RCC 7860 (cell line): ENCODE results near the gene STK32B.
A peak's percentile ranks its signal among the peaks of the same experiment; 100 is the strongest.

Experiments
- DNase-seq: peaks from one replicate; pipeline ENCODE4 v3.0.0-alpha.2; 2015; ENCODE audit warnings: low spot score
- FAIRE-seq: peaks from 2 replicates; lab custom pipeline; 2012; peaks lifted over from hg19 to GRCh38; lab: Jason Lieb, UNC

Gene STK32B

GRCh38 chr4:5120067-5120466 lies 68.8 kb downstream of the STK32B start:
- DNase-seq (no peak), FAIRE-seq (no peak)

- DNase-seq (no peak), FAIRE-seq (no peak)
These were observed 69.2 kb downstream of the STK32B start for GRCh38 chr4:5120468-5120867.

- FAIRE-seq (no peak), DNase-seq (no peak)
These were observed 70.8 kb downstream of the STK32B start for GRCh38 chr4:5122114-5122513.

- FAIRE-seq: no peak
- no peak for DNase-seq
These were observed 73.6 kb downstream of the STK32B start for GRCh38 chr4:5124876-5125275.

GRCh38 chr4:5125321-5125720 lies 74.0 kb downstream of the STK32B start:
- no peak for DNase-seq

GRCh38 chr4:5126231-5126630 lies 75.0 kb downstream of the STK32B start:
- DNase-seq: no peak
- FAIRE-seq: no peak

More at GRCh38 chr4:5125321-5125720, 74.0 kb downstream of the STK32B start:
- FAIRE-seq: no peak

DNA sequence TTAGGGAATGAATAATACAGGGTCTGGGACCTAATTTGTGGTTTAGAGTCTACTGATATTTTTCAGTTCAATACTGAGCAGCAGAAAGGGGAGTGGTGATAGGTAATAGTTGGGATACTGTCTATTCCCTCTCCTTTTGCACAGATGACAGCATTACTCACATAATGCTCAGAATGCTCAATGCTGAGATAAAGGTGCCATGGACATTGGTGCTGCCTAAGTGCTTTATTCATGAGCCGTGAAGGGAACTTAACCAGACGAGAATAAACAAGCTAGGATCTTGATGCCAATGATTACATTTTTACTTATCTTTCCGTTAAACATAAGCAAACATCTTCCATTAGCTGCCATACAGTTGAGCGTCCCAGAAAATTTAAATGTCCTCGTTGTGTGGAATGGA lies 75.6 kb downstream of the STK32B start:
- no peak for FAIRE-seq
- no peak for DNase-seq

GRCh38 chr4:5127556-5127955 lies 76.3 kb downstream of the STK32B start:
- DNase-seq (no peak), FAIRE-seq (no peak)

DNA sequence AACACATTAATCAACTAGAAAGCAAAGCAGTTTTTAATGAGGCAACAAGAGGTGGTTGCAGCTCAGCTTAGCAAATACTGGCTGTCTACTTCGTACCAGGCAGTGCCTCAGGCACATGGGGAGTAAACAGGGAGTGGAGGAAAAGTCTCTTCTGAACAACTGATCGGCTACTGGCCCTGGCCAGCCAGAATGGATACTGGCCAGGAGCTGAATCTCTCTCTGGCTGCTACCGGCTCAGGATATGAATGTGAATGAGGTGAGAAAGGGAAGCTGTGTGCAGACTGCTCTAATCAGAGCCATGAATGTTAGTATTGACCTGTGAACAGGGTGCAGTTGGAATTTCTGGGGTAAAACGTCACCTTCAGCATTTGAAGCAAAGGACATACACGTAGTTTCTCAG lies 77.3 kb downstream of the STK32B start:
- DNase-seq (no peak), FAIRE-seq (no peak)

DNA sequence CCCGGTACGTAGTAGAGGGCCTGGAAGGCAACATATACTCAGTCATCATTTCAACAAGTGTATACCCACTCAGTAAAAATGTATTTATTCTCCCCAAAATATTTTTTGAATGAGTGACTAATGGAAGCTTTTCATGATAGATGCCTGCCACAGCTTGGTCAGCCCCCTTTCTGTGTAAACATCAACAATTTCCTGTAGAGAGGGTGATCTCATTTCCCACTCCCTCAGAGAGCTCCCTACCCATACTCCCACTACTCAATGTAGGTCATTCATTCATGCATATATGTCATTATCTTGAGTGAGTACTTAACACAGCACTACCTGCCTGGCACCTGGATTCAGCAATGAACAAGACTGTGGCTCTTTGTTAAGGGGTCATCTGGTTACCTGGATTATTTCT lies 81.9 kb downstream of the STK32B start:
- no peak for DNase-seq
- FAIRE-seq: no peak

GRCh38 chr4:5133933-5134594 lies 82.8 kb downstream of the STK32B start:
- FAIRE-seq: no peak
- no peak for DNase-seq

DNA sequence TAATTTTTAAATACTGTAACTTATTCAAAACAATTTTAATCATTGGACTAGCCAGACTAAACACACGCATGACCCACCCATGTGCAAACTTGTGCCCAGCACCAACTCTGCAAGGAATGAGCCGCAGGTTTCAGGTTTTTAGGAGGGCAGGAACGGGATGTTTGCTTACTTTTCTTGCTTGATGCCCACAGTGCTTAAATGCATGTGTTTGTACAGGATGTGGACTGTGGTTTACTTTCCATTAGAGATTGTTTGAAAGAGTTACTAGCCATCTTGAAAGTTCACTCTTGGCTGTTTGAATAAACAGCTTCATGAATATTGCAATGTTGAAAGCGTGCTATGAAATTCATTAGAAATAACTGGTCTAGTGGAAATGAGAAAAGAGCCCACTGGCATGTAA lies 83.3 kb downstream of the STK32B start:
- DNase-seq (no peak), FAIRE-seq (no peak)

DNA sequence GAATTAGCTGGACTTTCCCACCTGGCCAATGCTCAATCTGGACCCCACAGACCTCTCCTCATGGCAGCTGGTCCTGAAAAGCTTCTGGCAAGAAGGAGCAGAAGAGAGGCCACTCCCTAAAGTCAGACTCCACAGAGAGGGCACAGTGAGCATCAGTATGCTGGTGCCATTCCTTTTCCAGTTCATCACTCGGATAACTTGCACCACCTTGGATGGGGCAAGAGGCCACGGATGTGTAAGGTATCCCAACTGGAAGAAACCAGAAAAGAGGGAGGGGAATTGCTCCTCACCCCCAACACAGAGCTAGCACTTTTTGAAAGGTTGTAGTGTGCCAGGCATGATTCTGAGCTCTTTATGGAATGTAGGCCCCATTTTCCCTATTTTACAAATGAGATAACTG lies 85.9 kb downstream of the STK32B start:
- DNase-seq (no peak), FAIRE-seq (no peak)

DNA sequence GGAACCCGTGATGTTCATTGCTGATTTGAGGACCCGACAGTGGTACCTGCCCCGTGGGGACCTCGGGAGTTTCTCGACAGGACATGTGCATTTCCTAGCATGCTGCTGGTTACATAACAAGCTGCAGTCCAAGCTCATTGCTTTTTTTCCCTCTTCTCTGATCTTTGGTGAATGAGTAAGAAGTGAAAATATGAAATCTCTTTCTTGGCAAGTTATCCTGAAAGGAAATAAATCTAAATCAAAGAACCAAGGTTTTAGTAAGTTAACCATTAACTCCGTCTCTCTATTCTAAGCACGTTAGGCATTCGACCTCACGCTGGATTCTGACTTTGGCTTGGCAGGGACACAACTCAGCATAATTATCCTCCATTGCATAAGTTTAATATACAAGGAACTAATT lies 86.6 kb downstream of the STK32B start:
- peak; percentile 91 for FAIRE-seq
- DNase-seq: peak; percentile 59

- no peak for DNase-seq
- no peak for FAIRE-seq
These were observed 87.1 kb downstream of the STK32B start for GRCh38 chr4:5138389-5138788.

GRCh38 chr4:5139141-5139540 lies 87.9 kb downstream of the STK32B start:
- FAIRE-seq: no peak

DNA sequence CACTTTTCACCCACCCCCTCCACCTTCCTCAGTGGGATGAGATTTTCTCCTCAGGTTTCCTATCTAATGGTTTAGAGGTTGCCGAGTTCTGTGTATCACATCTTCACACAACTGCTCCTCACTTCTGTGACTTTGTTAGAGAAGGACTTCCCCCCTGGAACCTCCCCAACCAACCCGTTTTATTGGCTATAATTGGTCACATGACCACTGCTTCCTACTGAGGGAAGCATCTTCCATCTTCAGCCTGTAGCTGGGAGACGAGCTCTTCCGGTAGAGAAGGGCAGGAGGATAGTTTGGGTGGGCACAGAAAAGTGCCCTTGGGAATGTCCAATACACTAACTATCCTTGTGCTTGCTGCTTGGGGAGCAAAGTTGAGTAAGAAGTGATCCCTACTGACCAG lies 90.5 kb downstream of the STK32B start:
- FAIRE-seq: no peak
- no peak for DNase-seq

More at GRCh38 chr4:5139141-5139540, 87.9 kb downstream of the STK32B start:
- DNase-seq: no peak

DNA sequence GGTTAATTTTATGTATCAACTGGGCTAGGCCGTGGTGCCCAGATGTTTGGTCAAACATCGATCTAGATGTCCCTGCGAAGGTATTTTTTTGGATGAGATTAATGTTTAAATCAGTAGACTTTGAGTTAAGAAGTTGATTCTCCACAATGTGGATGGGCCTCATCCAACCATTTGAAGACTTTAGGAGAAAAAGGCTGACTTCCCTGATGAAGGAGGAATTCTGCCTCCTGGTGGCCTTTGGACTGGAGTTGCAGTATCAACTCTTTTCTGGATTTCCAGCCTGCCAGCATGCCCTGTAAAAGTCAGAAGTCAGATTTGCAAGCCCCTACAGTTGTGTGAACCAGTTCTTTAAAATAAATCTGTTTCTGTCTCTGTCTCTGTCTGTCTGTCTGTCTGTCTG lies 91.4 kb downstream of the STK32B start:
- DNase-seq: no peak
- FAIRE-seq: no peak

GRCh38 chr4:5143306-5143861 lies 92.1 kb downstream of the STK32B start:
- no peak for DNase-seq
- no peak for FAIRE-seq

- FAIRE-seq: no peak
- no peak for DNase-seq
These were observed 92.7 kb downstream of the STK32B start for GRCh38 chr4:5143940-5144339.

GRCh38 chr4:5144384-5144783 lies 93.1 kb downstream of the STK32B start:
- DNase-seq (no peak), FAIRE-seq (no peak)

- DNase-seq: no peak
- FAIRE-seq: no peak
These were observed 95.0 kb downstream of the STK32B start for GRCh38 chr4:5146248-5146647.

GRCh38 chr4:5152521-5152920 lies 101.2 kb downstream of the STK32B start:
- FAIRE-seq (no peak), DNase-seq (no peak)
